ENCODE results near the gene ALDH1L2.

DNA sequence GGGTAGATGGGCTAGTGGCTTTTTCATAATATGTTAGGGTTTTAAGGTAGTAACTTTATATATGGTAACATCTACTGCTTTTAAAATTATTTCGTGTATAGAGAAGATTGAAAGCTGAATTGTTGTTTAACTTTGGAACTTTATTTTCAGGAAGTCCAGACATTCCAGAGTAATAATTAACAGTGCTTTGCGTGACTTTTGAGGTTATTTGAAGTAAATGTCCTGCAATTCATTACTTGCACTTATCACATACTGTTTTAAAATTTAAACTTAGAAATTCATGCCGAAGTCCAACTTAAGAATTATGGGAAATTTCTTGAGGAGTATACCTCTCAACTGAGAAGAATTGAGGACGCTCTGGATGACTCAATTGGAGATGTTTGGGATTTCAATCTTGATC lies 26.6 kb upstream of the ALDH1L2 start:
- TF ChIP-seq, protein P1, sequence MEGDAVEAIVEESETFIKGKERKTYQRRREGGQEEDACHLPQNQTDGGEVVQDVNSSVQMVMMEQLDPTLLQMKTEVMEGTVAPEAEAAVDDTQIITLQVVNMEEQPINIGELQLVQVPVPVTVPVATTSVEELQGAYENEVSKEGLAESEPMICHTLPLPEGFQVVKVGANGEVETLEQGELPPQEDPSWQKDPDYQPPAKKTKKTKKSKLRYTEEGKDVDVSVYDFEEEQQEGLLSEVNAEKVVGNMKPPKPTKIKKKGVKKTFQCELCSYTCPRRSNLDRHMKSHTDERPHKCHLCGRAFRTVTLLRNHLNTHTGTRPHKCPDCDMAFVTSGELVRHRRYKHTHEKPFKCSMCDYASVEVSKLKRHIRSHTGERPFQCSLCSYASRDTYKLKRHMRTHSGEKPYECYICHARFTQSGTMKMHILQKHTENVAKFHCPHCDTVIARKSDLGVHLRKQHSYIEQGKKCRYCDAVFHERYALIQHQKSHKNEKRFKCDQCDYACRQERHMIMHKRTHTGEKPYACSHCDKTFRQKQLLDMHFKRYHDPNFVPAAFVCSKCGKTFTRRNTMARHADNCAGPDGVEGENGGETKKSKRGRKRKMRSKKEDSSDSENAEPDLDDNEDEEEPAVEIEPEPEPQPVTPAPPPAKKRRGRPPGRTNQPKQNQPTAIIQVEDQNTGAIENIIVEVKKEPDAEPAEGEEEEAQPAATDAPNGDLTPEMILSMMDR (IDR thresholded peaks at IDR 0.05; ENCODE audit: low read depth, low read length), result no peak
- TF ChIP-seq EZH2phosphoT487 (IDR thresholded peaks at IDR 0.05; ENCODE audit: low read depth), result no peak

All from OCI-LY3 (cell line).